ENCODE results near the gene TMC3. TPM values are rescaled to one million over a fixed set of nuclear protein-coding genes. Genes with fewer than 3 reads are reported as not detected.

Gene TMC3
- total RNA-seq, 1 donor from 2014 or later = not detected

- intact Hi-C loops (cut with micrococcal nuclease) = no loop called here
- DNase-seq (ENCODE audit: low spot score) = no peak
- H3K9me3 Mint-ChIP-seq = no peaks in the 10 kb centered on the region
- peaks cover 86% of the 10 kb centered on the region for H3K4me1 Mint-ChIP-seq (ENCODE audit: low read depth)
- H3K36me3 Mint-ChIP-seq (ENCODE audit: low read depth) = peaks cover 86% of the 10 kb centered on the region
- peak overlapping the region; percentile 87 for H3K27ac Mint-ChIP-seq
- peak overlapping the region; percentile 97 for H3K4me3 Mint-ChIP-seq
- H3K27me3 Mint-ChIP-seq (ENCODE audit: insufficient read depth) = no peaks in the 10 kb centered on the region
Measured at GRCh38 chr15:81304226-81304625, 69.8 kb downstream of the TMC3 start.

GRCh38 chr15:81303244-81304225, 70.5 kb downstream of the TMC3 start:
- Mint-ChIP-seq H3K4me1 (ENCODE audit: low read depth) (peaks cover 88% of the 10 kb centered on the region), H3K36me3 (ENCODE audit: low read depth) (peaks cover 87% of the 10 kb centered on the region), H3K9me3 (no peaks in the 10 kb centered on the region), H3K4me3 (peak overlapping the region; percentile 97), H3K27me3 (ENCODE audit: insufficient read depth) (no peaks in the 10 kb centered on the region), H3K27ac (peak overlapping the region; percentile 87)
- DNase-seq (ENCODE audit: low spot score) = no peak
- intact Hi-C loops (cut with micrococcal nuclease) = no loop called here

GRCh38 chr15:81302701-81303109, 71.3 kb downstream of the TMC3 start:
- Mint-ChIP-seq H3K36me3 (ENCODE audit: low read depth) (peaks cover 85% of the 10 kb centered on the region), H3K27ac (peak overlapping the region; percentile 87), H3K9me3 (no peaks in the 10 kb centered on the region), H3K4me1 (ENCODE audit: low read depth) (peaks cover 97% of the 10 kb centered on the region), H3K27me3 (ENCODE audit: insufficient read depth) (no peaks in the 10 kb centered on the region), H3K4me3 (peak overlapping the region; percentile 97)
- DNase-seq (ENCODE audit: low spot score) = no peak
- intact Hi-C loops (cut with micrococcal nuclease) = loop anchor here (1.0 kb wide), 3 partner anchors 8 to 27 kb away; partner anchors contain the start of gene STARD5

- no peaks in the 10 kb centered on the region for H3K27me3 Mint-ChIP-seq (ENCODE audit: insufficient read depth)
- H3K27ac Mint-ChIP-seq = peak overlapping the region; percentile 87
- peaks cover 96% of the 10 kb centered on the region for H3K4me1 Mint-ChIP-seq (ENCODE audit: low read depth)
- H3K9me3 Mint-ChIP-seq = no peaks in the 10 kb centered on the region
- H3K4me3 Mint-ChIP-seq = peak overlapping the region; percentile 97
- peak; percentile 50 for DNase-seq (ENCODE audit: low spot score)
- peaks cover 83% of the 10 kb centered on the region for H3K36me3 Mint-ChIP-seq (ENCODE audit: low read depth)
- intact Hi-C loops (cut with micrococcal nuclease) = loop anchor here (1.0 kb wide), 3 partner anchors 8 to 27 kb away; partner anchors contain the start of gene STARD5
Measured at GRCh38 chr15:81301815-81302399, 72.1 kb downstream of the TMC3 start.

DNA sequence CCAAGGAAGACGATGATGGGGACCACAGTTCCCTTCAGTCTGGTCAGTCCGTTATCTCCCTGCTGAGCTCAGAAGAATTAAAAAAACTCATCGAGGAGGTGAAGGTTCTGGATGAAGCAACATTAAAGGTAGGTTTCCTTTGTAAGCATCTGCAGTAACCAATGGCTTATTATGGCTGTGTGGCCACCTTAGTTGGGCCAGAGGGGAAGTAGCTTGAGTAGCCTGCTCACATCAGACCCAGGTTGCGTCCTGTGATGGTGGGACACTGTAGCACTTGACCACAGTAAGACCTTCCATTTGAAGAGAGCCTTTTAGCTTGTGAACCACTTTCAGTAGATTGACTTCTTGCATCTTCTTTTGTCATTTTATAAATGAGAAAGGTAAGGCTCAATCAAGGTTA, 72.6 kb downstream of the TMC3 start:
- peaks cover 96% of the 10 kb centered on the region for H3K4me1 Mint-ChIP-seq (ENCODE audit: low read depth)
- intact Hi-C loops (cut with micrococcal nuclease) = no loop called here
- H3K27ac Mint-ChIP-seq = peak overlapping the region; percentile 87
- no peaks in the 10 kb centered on the region for H3K9me3 Mint-ChIP-seq
- peak overlapping the region; percentile 97 for H3K4me3 Mint-ChIP-seq
- H3K36me3 Mint-ChIP-seq (ENCODE audit: low read depth) = peaks cover 84% of the 10 kb centered on the region
- no peak for DNase-seq (ENCODE audit: low spot score)
- no peaks in the 10 kb centered on the region for H3K27me3 Mint-ChIP-seq (ENCODE audit: insufficient read depth)

DNA sequence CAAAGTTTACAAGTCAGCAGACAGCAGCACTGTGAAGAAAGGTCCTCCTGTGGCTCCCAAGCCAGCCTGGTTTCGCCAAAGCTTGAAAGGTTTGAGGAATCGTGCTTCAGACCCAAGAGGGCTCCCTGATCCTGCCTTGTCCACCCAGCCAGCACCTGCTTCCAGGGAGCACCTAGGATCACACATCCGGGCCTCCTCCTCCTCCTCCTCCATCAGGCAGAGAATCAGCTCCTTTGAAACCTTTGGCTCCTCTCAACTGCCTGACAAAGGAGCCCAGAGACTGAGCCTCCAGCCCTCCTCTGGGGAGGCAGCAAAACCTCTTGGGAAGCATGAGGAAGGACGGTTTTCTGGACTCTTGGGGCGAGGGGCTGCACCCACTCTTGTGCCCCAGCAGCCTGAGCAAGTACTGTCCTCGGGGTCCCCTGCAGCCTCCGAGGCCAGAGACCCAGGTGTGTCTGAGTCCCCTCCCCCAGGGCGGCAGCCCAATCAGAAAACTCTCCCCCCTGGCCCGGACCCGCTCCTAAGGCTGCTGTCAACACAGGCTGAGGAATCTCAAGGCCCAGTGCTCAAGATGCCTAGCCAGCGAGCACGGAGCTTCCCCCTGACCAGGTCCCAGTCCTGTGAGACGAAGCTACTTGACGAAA, 74.3 kb downstream of the TMC3 start:
- no peak for DNase-seq (ENCODE audit: low spot score)
- Mint-ChIP-seq H3K27me3 (ENCODE audit: insufficient read depth) (no peaks in the 10 kb centered on the region), H3K9me3 (no peaks in the 10 kb centered on the region), H3K36me3 (ENCODE audit: low read depth) (peaks cover 74% of the 10 kb centered on the region), H3K4me3 (peak overlapping the region; percentile 97), H3K27ac (peak overlapping the region; percentile 87), H3K4me1 (ENCODE audit: low read depth) (peaks cover 99% of the 10 kb centered on the region)
- intact Hi-C loops (cut with micrococcal nuclease) = loop anchor here (10.0 kb wide), 1 partner anchor 1245 kb away; the partner anchor contains the start of gene RPS17

DNA sequence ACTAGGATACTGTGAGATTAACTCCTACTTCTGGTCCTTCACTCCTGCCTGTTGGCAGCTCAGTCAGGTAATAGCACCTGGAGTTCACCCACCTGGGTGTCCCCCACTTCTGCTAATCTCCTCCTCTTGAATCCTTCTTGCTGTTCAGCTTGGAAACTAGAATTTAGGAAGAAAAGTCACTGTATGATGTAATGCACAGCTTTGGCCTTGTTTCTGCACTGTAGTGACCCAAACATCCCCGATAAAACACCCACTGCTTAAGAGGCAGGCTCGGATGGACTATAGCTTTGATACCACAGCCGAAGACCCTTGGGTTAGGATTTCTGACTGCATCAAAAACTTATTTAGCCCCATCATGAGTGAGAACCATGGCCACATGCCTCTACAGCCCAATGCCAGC, 74.9 kb downstream of the TMC3 start:
- Mint-ChIP-seq H3K27me3 (ENCODE audit: insufficient read depth) (no peaks in the 10 kb centered on the region), H3K4me1 (ENCODE audit: low read depth) (peaks cover 99% of the 10 kb centered on the region), H3K27ac (peak overlapping the region; percentile 87), H3K4me3 (peak overlapping the region; percentile 97), H3K9me3 (no peaks in the 10 kb centered on the region), H3K36me3 (ENCODE audit: low read depth) (peaks cover 68% of the 10 kb centered on the region)
- no peak for DNase-seq (ENCODE audit: low spot score)
- intact Hi-C loops (cut with micrococcal nuclease) = loop anchor here (10.0 kb wide), 1 partner anchor 1246 kb away; the partner anchor contains the start of gene RPS17

GRCh38 chr15:81298611-81299010, 75.4 kb downstream of the TMC3 start:
- H3K27ac Mint-ChIP-seq = peak overlapping the region; percentile 88
- H3K4me3 Mint-ChIP-seq = peak overlapping the region; percentile 97
- intact Hi-C loops (cut with micrococcal nuclease) = loop anchor here (10.0 kb wide), 1 partner anchor 1246 kb away; the partner anchor contains the start of gene RPS17
- no peaks in the 10 kb centered on the region for H3K9me3 Mint-ChIP-seq
- peaks cover 63% of the 10 kb centered on the region for H3K36me3 Mint-ChIP-seq (ENCODE audit: low read depth)
- no peaks in the 10 kb centered on the region for H3K27me3 Mint-ChIP-seq (ENCODE audit: insufficient read depth)
- peaks cover 99% of the 10 kb centered on the region for H3K4me1 Mint-ChIP-seq (ENCODE audit: low read depth)
- DNase-seq (ENCODE audit: low spot score) = no peak

DNA sequence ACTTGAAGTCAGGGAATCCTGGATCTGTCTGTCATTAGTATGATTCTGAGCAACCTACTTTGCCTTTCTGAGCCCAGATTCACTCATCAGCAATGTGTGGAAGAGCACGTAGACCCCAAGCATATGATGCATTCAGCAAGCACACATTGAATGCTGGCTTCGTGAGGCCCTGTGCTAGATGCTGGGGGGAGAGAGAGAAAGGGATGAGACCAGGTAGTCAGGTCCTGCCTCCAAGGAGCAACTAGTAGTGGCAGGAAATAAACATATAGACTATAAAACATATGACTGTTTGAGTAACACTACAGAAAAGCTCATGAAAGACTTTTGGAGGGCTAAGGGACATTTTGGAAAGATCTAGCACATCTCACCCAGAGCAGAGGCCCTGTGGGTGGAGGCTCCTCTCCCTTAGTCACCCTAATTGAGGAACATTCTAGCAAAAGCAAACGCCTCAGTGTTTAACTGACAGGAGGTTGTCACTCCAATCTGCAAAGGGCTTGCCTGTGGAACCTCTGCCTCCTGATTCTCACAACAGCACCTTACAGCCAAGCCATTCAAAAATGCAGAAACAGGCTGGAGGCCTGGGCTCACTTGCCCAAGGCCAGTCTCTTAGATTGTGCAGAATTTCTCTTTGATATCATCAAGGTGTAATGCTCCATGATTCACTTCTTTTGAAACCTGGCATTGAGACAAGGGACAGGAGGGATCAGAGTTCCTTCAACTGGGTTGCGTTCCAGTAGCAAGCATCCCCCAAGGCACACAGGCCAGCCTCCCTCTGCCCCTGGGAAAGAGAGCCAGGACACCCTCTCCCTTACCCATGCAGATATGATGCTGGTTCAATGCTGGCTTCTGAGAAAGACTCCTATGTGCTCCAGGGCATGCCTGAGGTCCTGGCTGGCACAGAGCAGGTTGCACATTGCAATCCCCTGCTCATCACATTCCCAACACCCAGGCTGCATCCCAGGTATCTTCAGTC, 76.1 kb downstream of the TMC3 start:
- DNase-seq (ENCODE audit: low spot score) = no peak
- Mint-ChIP-seq H3K4me3 (peak overlapping the region; percentile 97), H3K9me3 (no peaks in the 10 kb centered on the region), H3K4me1 (ENCODE audit: low read depth) (peaks cover 96% of the 10 kb centered on the region), H3K27ac (peak overlapping the region; percentile 88), H3K36me3 (ENCODE audit: low read depth) (peaks cover 56% of the 10 kb centered on the region), H3K27me3 (ENCODE audit: insufficient read depth) (no peaks in the 10 kb centered on the region)
- intact Hi-C loops (cut with micrococcal nuclease) = loop anchor here (10.0 kb wide), 1 partner anchor 1247 kb away; the partner anchor contains the start of gene RPS17

GRCh38 chr15:81297147-81297572, 76.9 kb downstream of the TMC3 start:
- Mint-ChIP-seq H3K36me3 (ENCODE audit: low read depth) (peaks cover 49% of the 10 kb centered on the region), H3K4me1 (ENCODE audit: low read depth) (peaks cover 96% of the 10 kb centered on the region)
- intact Hi-C loops (cut with micrococcal nuclease) = loop anchor here (10.0 kb wide), 1 partner anchor 1248 kb away; the partner anchor contains the start of gene RPS17

DNA sequence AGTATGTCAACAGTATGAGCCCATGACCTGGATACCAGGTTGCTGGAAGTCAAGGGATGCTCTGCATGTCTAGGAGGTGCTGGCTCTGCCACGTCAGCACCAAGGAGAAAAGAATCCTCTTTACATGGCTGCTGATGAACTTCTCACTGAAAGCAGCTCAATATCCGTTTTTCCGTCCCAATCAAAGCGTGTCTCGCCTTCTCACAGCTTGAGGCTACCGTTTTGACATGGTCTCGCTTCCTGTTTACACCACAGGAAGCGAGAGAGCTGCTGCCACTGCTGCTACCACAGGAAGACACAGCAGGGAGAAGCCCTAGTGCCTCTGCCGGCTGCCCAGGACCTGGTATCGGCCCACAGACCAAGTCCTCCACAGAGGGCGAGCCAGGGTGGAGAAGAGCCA, 77.3 kb downstream of the TMC3 start:
- Mint-ChIP-seq H3K36me3 (ENCODE audit: low read depth) (peaks cover 44% of the 10 kb centered on the region), H3K4me1 (ENCODE audit: low read depth) (peaks cover 95% of the 10 kb centered on the region), H3K27ac (peak overlapping the region; percentile 94), H3K4me3 (peak overlapping the region; percentile 97), H3K9me3 (no peaks in the 10 kb centered on the region), H3K27me3 (ENCODE audit: insufficient read depth) (no peaks in the 10 kb centered on the region)
- intact Hi-C loops (cut with micrococcal nuclease) = loop anchor here (1.0 to 10.0 kb wide), 4 partner anchors 21 to 1248 kb away; partner anchors contain the start of genes RPS17 and STARD5
- peak; percentile 77 for DNase-seq (ENCODE audit: low spot score)

More at GRCh38 chr15:81297147-81297572, 76.9 kb downstream of the TMC3 start:
- Mint-ChIP-seq H3K27me3 (ENCODE audit: insufficient read depth) (no peaks in the 10 kb centered on the region), H3K9me3 (no peaks in the 10 kb centered on the region), H3K27ac (peak overlapping the region; percentile 94), H3K4me3 (peak overlapping the region; percentile 97)
- no peak for DNase-seq (ENCODE audit: low spot score)
